Stimulated activated CD4-positive, alpha-beta T cell treated with anti-CD3 and anti-CD28 coated beads, TNF-alpha, amount 100 ng/mL, for 24 hours (primary cell): ENCODE results near the gene PPP1R8.

Source experiments
- DNase-seq, 3 experiments: peaks; one replicate each; pipeline ENCODE4 v3.0.0-alpha.2; 2020; ENCODE audit warnings: low read depth in 3 of 3

Gene PPP1R8

DNA sequence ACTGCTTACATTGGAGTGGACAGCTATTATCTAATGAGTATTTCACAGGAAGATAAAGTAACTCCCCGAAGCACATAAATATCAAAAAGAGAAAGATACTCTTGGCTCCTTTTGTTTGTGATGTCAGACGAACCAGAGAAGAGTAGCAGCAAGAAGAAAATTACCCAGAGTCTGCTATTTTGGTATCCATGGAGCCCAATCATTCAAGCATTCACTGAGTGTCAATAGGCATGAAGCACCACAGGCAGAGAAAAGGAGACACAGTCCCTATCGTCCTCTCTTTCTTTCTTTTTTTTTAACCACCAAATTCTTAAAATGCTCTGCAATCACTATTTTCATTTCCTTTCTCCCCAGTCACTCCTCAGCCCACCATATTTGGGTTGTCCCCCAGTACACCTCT is 63.9 kb downstream of the PPP1R8 start:
- DNase-seq, result no peak
